ENCODE measurements around the gene TNFRSF8. TPM values are rescaled to one million over a fixed set of nuclear protein-coding genes. Genes with fewer than 3 reads are reported as not detected.
A peak's percentile ranks its signal among the peaks of the same experiment; 100 is the strongest.

TNFRSF8 gene
- total RNA-seq, 1 experiment from 2014 or later, result 0.13 TPM

DNA sequence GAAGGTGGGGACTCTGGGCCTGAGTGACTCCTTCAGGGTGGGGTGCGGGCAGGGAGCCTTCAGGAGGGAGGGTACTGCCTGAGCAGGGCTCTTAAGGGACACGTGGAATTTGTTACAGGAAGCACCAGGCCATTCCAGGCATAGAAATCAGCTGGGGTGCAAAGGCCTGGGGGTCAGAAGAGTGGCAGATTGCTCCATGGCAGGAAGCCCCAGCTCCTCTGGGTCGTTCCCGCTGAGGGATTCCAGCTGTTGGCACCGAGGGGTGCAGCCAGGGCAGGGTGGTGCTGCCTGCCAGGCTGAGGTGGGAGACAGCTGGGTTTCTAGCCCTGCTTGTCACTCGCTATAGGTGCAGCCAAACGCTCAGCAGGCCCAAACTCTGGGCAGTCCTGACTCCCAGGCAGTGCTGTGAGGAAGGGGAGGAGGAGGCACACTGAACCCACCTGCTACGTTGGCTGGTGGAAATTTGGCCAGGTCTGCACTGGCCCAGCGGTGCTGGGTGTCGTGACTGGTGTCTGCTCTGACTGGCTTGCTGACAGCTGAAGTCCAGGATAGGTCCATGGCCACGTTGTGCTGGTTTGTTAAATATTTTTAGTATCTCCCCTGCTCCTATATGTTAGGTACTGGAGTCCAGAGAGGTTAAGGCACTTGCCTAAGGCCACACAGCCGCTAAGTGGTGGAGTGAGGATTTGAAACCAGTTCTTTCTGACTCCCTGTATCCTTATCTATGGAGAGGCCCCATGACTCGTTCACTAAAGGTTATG lies 123.0 kb downstream of the TNFRSF8 start:
- ChIA-PET POLR2A (interaction anchor here (0.5 to 1.2 kb wide), 2 partner anchors 12 to 38 kb away, joined by 3 to 6 read pairs; no protein-coding TSS in a partner anchor), CTCF (no interaction called here)
- Histone ChIP-seq H3K9me3 (ENCODE audit: control insufficient read depth, insufficient read depth, low read depth, low read length) (no peaks in the 10 kb centered on the region), H3K4me3 (ENCODE audit: low read depth in 2 of 2, low read length in 2 of 2) (no peak overlapping the region), H3K4me1 (ENCODE audit: control insufficient read depth, insufficient read depth, low read length) (peaks cover 8% of the 10 kb centered on the region; the same call in 1 of the 2 replicates), H3K27ac (ENCODE audit: low read length) (no peak overlapping the region), H3K27me3 (ENCODE audit: control insufficient read depth, insufficient read depth, low read length) (no peaks in the 10 kb centered on the region), H3K36me3 (ENCODE audit: control insufficient read depth, insufficient read depth, low read length) (no peaks in the 10 kb centered on the region)
- BruUV-seq (replicated peaks), result no TSS peak
- DNase-seq (ENCODE audit: low read depth, low spot score) (no peak), ATAC-seq (peak; percentile 27)
- in situ Hi-C loops (cut with HindIII; ENCODE audit: low pct_unique_long_range_greater_than_20kb, low sequenced_read_pairs), result no loop called here
- intact Hi-C loops (cut with micrococcal nuclease; ENCODE audit: unreplicated experiment), result no loop called here
- TF ChIP-seq, protein P1, sequence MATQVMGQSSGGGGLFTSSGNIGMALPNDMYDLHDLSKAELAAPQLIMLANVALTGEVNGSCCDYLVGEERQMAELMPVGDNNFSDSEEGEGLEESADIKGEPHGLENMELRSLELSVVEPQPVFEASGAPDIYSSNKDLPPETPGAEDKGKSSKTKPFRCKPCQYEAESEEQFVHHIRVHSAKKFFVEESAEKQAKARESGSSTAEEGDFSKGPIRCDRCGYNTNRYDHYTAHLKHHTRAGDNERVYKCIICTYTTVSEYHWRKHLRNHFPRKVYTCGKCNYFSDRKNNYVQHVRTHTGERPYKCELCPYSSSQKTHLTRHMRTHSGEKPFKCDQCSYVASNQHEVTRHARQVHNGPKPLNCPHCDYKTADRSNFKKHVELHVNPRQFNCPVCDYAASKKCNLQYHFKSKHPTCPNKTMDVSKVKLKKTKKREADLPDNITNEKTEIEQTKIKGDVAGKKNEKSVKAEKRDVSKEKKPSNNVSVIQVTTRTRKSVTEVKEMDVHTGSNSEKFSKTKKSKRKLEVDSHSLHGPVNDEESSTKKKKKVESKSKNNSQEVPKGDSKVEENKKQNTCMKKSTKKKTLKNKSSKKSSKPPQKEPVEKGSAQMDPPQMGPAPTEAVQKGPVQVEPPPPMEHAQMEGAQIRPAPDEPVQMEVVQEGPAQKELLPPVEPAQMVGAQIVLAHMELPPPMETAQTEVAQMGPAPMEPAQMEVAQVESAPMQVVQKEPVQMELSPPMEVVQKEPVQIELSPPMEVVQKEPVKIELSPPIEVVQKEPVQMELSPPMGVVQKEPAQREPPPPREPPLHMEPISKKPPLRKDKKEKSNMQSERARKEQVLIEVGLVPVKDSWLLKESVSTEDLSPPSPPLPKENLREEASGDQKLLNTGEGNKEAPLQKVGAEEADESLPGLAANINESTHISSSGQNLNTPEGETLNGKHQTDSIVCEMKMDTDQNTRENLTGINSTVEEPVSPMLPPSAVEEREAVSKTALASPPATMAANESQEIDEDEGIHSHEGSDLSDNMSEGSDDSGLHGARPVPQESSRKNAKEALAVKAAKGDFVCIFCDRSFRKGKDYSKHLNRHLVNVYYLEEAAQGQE (IDR thresholded peaks at IDR 0.05; ENCODE audit: insufficient read depth in 1 of 2, low read depth in 2 of 2, low read length in 1 of 2), result no peak
- TF ChIP-seq, protein P2, sequence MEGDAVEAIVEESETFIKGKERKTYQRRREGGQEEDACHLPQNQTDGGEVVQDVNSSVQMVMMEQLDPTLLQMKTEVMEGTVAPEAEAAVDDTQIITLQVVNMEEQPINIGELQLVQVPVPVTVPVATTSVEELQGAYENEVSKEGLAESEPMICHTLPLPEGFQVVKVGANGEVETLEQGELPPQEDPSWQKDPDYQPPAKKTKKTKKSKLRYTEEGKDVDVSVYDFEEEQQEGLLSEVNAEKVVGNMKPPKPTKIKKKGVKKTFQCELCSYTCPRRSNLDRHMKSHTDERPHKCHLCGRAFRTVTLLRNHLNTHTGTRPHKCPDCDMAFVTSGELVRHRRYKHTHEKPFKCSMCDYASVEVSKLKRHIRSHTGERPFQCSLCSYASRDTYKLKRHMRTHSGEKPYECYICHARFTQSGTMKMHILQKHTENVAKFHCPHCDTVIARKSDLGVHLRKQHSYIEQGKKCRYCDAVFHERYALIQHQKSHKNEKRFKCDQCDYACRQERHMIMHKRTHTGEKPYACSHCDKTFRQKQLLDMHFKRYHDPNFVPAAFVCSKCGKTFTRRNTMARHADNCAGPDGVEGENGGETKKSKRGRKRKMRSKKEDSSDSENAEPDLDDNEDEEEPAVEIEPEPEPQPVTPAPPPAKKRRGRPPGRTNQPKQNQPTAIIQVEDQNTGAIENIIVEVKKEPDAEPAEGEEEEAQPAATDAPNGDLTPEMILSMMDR (IDR thresholded peaks at IDR 0.05), result no peak
- no peak for TF ChIP-seq SIN3A (IDR thresholded peaks at IDR 0.05; ENCODE audit: borderline replicate concordance, insufficient read depth, low read depth, low read length)
- no peak for TF ChIP-seq POLR2AphosphoS5 (IDR thresholded peaks at IDR 0.05; ENCODE audit: low read depth, low read length)
- TF ChIP-seq TCF7L2 (IDR thresholded peaks at IDR 0.05; ENCODE audit: low read depth, low read length), result no peak

DNA sequence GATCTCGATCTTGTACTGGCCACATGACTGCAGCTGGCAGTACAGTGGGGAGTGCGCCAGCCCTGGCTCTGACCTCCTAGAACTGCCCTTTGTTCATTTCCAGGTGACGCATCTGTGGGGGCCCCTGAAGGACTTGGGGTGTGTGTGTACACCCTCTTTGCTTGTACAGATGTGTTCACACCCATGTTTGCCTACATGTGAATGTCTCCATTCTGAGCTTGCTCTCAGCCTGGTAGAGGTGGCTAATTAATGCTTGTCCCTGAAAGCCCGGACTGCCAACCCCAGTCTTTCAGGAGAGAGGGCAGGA lies 123.5 kb downstream of the TNFRSF8 start:
- DNase-seq (ENCODE audit: low read depth, low spot score) (no peak), ATAC-seq (no peak)
- H3K36me3 ChIP-seq (ENCODE audit: control insufficient read depth, insufficient read depth, low read length), result no peaks in the 10 kb centered on the region
- intact Hi-C loops (cut with micrococcal nuclease; ENCODE audit: unreplicated experiment) (no loop called here), in situ Hi-C loops (cut with HindIII; ENCODE audit: low pct_unique_long_range_greater_than_20kb, low sequenced_read_pairs) (no loop called here)
- H3K27ac ChIP-seq (ENCODE audit: low read length), result no peak overlapping the region
- no peaks in the 10 kb centered on the region for H3K9me3 ChIP-seq (ENCODE audit: control insufficient read depth, insufficient read depth, low read depth, low read length)
- no peak overlapping the region for H3K4me3 ChIP-seq (ENCODE audit: low read depth in 2 of 2, low read length in 2 of 2)
- H3K4me1 ChIP-seq (ENCODE audit: control insufficient read depth, insufficient read depth, low read length), result peaks cover 8% of the 10 kb centered on the region; the same call in 1 of the 2 replicates
- TF ChIP-seq SIN3A (IDR thresholded peaks at IDR 0.05; ENCODE audit: borderline replicate concordance, insufficient read depth, low read depth, low read length), result no peak
- TF ChIP-seq, protein P1 (IDR thresholded peaks at IDR 0.05; ENCODE audit: insufficient read depth in 1 of 2, low read depth in 2 of 2, low read length in 1 of 2), result no peak
- no peak for TF ChIP-seq POLR2AphosphoS5 (IDR thresholded peaks at IDR 0.05; ENCODE audit: low read depth, low read length)
- TF ChIP-seq TCF7L2 (IDR thresholded peaks at IDR 0.05; ENCODE audit: low read depth, low read length), result no peak
- TF ChIP-seq, protein P2 (IDR thresholded peaks at IDR 0.05), result no peak
- H3K27me3 ChIP-seq (ENCODE audit: control insufficient read depth, insufficient read depth, low read length), result no peaks in the 10 kb centered on the region
- ChIA-PET POLR2A (interaction anchor here (1.2 kb wide), 1 partner anchor 12 kb away, joined by 6 read pairs; no protein-coding TSS in a partner anchor), CTCF (no interaction called here)
- no TSS peak for BruUV-seq (replicated peaks)

Measured in Panc1 (cell line).